ENCODE measurements around the gene MED15. TPM values are rescaled to one million over a fixed set of nuclear protein-coding genes. Genes with fewer than 3 reads are reported as not detected.
"Not testable (repeated sequence)": the region's sequence is repeated elsewhere in the genome, so short reads cannot be mapped to it uniquely, and the experiment has no call there.

The MED15 gene
- total and polyA plus RNA-seq, 12 donors, result 22.5 to 203 (median 82.2) TPM

DNA sequence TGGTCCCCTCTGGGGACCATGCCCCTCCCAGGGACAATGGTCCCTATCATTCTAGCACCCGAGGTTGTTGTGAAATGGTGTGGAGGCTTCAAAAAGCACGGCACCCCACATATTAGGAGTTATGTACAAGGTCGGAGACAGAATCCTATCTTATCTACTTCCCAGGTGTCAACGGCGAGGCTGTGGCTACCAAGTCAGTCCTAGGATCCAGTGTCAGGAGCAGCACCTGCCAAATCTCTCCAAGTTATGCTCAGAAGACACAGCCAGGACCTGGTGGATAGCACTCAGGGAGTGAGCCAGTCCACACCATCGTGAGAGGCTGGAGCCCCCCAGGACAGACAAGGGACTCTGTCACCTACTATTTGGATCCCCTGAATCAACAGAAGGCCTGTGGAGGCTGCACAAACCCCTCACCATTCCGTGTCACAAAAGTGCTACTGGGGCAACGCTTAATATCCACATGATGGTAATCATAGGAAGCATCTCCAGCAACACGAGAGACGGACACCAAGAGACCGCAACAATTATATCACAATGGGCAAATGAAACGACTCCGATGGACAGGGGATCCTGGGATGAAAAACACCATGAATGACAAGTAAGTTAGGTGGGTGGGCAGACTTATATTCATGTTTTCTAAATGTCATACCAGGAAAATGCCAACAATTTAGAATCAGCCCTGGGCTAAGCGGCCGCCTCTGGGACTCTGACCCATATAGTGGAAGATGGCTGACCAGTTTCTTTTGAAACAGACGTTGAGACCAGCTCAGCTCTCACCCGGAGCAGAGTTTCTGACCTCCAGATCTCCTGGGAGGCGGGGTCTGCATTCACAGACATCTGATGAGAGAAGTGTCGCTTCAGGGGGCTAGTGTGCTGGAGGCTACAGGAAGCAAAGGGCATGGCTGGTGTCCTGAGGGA is 108.4 kb downstream of the MED15 start:
- DNase-seq, result no peak
- intact Hi-C loops (cut with DNase I), result no loop called here
- Histone ChIP-seq H3K4me1 (replicated peaks in 1 of 2) (no peaks in the 10 kb centered on the region), H3K4me3 (no peak overlapping the region), H3K36me3 (replicated peaks in 1 of 2) (no peaks in the 10 kb centered on the region), H3K9me3 (replicated peaks in 1 of 3) (no peaks in the 10 kb centered on the region), H3K27ac (no peak overlapping the region), H3K27me3 (no peaks in the 10 kb centered on the region)
- WGBS, 4 donors, result 78 to 86% (median 81%) methylated on average over 16 to 19 of the region's 19 CpGs
- TF ChIP-seq POLR2A (IDR thresholded peaks at IDR 0.05) (no peak), CTCF (IDR thresholded peaks at IDR 0.05) (no peak)

DNA sequence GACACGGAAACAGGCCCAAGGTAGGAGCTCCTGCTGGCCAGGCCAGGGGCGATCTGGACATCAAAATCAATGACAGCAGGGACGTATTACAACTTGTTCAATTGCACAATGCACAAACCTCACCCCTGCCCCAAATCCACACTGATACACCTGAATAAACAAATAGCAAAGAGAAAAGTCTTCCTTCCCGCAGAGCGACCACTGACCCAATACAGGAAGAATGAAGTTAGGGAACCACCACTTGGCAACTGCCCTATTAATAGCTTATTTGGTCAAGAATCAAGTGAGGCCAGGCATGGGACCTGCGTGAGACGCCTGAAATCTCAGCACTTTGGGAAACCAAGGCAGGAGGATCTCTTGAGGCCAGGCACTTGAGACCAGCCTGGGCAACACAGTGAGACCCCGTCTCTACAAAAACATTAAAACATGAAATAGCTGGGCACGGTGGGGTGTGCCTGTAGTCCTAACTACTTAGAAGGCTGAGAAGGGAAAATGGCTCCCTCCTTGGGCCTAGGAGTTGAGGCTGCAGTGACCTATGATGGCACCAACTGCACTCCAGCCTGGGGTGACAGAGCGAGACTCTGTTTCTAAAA is 109.1 kb downstream of the MED15 start:
- WGBS, 4 donors, result 82 to 84% (median 82%) methylated on average over 10 of the region's 10 CpGs
- TF ChIP-seq CTCF (IDR thresholded peaks at IDR 0.05) (no peak), POLR2A (IDR thresholded peaks at IDR 0.05) (no peak)
- intact Hi-C loops (cut with DNase I), result no loop called here

DNA sequence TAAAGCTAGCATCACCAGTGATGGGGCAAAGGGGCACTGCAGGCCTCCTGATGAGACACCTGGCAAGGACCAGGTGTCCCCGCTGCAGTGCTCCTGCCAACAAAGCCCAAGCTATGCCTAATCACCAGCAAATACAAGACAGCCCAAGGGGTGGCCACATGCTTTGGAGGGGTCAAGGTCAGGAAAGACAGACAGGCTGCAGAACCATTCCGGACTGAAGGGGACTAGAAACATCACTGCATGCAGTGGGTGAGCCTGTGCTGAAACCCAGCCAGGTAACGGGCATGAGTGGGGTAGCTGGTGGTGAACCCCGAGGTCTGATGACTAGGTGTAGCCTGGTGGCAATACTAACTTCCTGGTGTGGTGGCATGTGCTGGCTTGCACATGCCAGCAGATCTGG is 111.1 kb downstream of the MED15 start:
- Histone ChIP-seq H3K9me3 (replicated peaks in 1 of 3) (no peaks in the 10 kb centered on the region), H3K27me3 (no peaks in the 10 kb centered on the region), H3K27ac (no peak overlapping the region), H3K4me3 (no peak overlapping the region), H3K4me1 (replicated peaks in 1 of 2) (no peaks in the 10 kb centered on the region), H3K36me3 (replicated peaks in 1 of 2) (no peaks in the 10 kb centered on the region)
- DNase-seq, result no peak
- intact Hi-C loops (cut with DNase I), result no loop called here
- no peak for TF ChIP-seq POLR2A (IDR thresholded peaks at IDR 0.05)
- no peak for TF ChIP-seq CTCF (IDR thresholded peaks at IDR 0.05)
- 80 to 100% (median 92%) methylated on average over 3 to 4 of the region's 4 CpGs for WGBS, 4 donors

More for the DNA sequence above, 109.1 kb downstream of the MED15 start:
- Histone ChIP-seq H3K27ac (no peak overlapping the region), H3K36me3 (replicated peaks in 1 of 2) (no peaks in the 10 kb centered on the region), H3K27me3 (no peaks in the 10 kb centered on the region), H3K4me1 (replicated peaks in 1 of 2) (no peaks in the 10 kb centered on the region), H3K9me3 (replicated peaks in 1 of 3) (no peaks in the 10 kb centered on the region), H3K4me3 (no peak overlapping the region)
- no peak for DNase-seq

GRCh38 chr22:20619045-20619892 is 111.9 kb downstream of the MED15 start:
- Histone ChIP-seq H3K36me3 (replicated peaks in 1 of 2) (no peaks in the 10 kb centered on the region), H3K9me3 (replicated peaks in 1 of 3) (no peaks in the 10 kb centered on the region), H3K4me1 (replicated peaks in 1 of 2) (no peaks in the 10 kb centered on the region), H3K27me3 (no peaks in the 10 kb centered on the region), H3K4me3 (no peak overlapping the region), H3K27ac (no peak overlapping the region)
- TF ChIP-seq CTCF (IDR thresholded peaks at IDR 0.05) (no peak), POLR2A (IDR thresholded peaks at IDR 0.05) (no peak)
- intact Hi-C loops (cut with DNase I), result no loop called here
- WGBS, 4 donors, result 88 to 97% (median 93%) methylated on average over 6 to 8 of the region's 8 CpGs
- no peak for DNase-seq

- 94 to 100% (median 99%) methylated on average over 1 of the region's 1 CpG for WGBS, 4 donors
- H3K27ac ChIP-seq; H3K4me1 ChIP-seq (replicated peaks in 1 of 2); H3K9me3 ChIP-seq (replicated peaks in 1 of 3); H3K4me3 ChIP-seq; DNase-seq; H3K27me3 ChIP-seq; H3K36me3 ChIP-seq (replicated peaks in 1 of 2); intact Hi-C loops (cut with DNase I): not testable (repeated sequence)
Measured at GRCh38 chr22:20619893-20620194, 112.4 kb downstream of the MED15 start.
